Osteocyte (in vitro differentiated cells): ENCODE measurements around the gene PITPNM3. TPM values are rescaled to one million over a fixed set of nuclear protein-coding genes. Genes with fewer than 3 reads are reported as not detected.
A peak's percentile ranks its signal among the peaks of the same experiment; 100 is the strongest.

Experiments
- DNase-seq: peaks from one replicate; pipeline ENCODE4 v3.0.0; 2021; ENCODE audit warnings: mixed read lengths; ENCODE audit not compliant: unreplicated experiment; ENCODE audit errors: extremely low spot score
- H3K27ac Mint-ChIP-seq: one replicate; pipeline ENCODE4 v1.8.0; 2021; ENCODE audit warnings: mild to moderate bottlenecking, mixed read lengths; ENCODE audit not compliant: unreplicated experiment
- H3K27me3 Mint-ChIP-seq: one replicate; pipeline ENCODE4 v1.8.0; 2021; ENCODE audit warnings: mixed read lengths; ENCODE audit not compliant: unreplicated experiment
- H3K36me3 Mint-ChIP-seq: one replicate; pipeline ENCODE4 v1.8.0; 2021; ENCODE audit warnings: mixed read lengths; ENCODE audit not compliant: unreplicated experiment
- H3K4me1 Mint-ChIP-seq: one replicate; pipeline ENCODE4 v1.8.0; 2021; ENCODE audit warnings: mixed read lengths; ENCODE audit not compliant: unreplicated experiment
- H3K4me3 Mint-ChIP-seq: one replicate; pipeline ENCODE4 v1.8.0; 2021; ENCODE audit warnings: mild to moderate bottlenecking, moderate library complexity, mixed read lengths; ENCODE audit not compliant: unreplicated experiment
- H3K9me3 Mint-ChIP-seq: one replicate; pipeline ENCODE4 v1.8.0; 2021; ENCODE audit warnings: mixed read lengths; ENCODE audit not compliant: unreplicated experiment
- total RNA-seq: library from RNA; stranded (reverse); gene quantifications from 2 replicates; pipeline ENCODE4 v1.2.1, GENCODE V29; 2021
- TF ChIP-seq, protein P1 (sequence below): fragments of 200-600 bp; sonication (generic); IDR thresholded peaks from 2 replicates; pipeline ENCODE4 v1.5.0; 2021; ENCODE audit warnings: antibody characterized with exemption, mild to moderate bottlenecking, moderate library complexity

Gene PITPNM3
- total RNA-seq, 1 donor from 2014 or later: 0.94 TPM

DNA sequence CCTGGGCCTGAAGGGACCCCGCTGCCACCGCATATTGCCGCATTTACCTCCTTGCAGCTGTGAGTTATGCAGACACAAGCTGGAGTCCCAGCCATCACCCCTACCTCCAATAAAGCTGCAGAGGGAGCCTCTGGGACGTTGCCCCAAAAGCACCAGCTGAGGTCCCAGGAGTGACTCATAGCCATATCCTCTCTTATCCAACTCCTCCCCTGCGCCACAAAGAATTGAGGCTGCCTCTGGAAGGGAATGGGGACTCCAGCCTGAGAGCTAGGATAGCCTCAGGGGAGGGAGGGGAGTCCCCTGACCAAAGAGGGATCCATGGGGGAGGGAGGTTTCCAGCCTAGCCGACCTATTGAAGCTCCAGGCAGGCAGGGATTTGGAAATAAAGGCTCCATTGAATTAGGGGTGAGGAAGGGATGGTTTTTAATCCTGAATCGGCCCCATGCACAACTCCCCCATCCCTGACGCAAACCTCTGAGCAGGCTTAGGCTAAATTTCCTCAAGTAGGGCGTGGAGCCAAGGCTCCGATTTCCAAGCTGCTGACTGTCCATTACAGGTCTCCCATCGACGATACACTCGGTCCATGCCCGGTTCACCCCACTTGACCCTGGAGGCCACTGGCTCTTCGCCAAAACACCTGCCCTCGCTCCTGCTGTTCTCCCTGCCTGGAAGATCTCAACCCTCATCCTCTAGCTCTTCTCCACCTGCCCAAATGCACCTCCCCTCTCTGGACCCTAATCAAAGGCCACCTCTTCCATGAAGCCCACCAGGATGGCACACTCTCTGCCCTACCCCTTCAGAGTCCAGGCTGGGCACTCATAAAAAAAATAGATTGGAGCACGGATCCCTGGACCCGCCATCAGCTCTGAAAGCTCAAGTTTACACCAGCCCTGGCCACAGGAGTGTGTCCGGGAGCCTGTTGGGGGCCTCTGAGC is 84.6 kb downstream of the PITPNM3 start:
- Mint-ChIP-seq H3K27ac (no peak overlapping the region), H3K4me3 (no peak overlapping the region)
- TF ChIP-seq, protein P1, sequence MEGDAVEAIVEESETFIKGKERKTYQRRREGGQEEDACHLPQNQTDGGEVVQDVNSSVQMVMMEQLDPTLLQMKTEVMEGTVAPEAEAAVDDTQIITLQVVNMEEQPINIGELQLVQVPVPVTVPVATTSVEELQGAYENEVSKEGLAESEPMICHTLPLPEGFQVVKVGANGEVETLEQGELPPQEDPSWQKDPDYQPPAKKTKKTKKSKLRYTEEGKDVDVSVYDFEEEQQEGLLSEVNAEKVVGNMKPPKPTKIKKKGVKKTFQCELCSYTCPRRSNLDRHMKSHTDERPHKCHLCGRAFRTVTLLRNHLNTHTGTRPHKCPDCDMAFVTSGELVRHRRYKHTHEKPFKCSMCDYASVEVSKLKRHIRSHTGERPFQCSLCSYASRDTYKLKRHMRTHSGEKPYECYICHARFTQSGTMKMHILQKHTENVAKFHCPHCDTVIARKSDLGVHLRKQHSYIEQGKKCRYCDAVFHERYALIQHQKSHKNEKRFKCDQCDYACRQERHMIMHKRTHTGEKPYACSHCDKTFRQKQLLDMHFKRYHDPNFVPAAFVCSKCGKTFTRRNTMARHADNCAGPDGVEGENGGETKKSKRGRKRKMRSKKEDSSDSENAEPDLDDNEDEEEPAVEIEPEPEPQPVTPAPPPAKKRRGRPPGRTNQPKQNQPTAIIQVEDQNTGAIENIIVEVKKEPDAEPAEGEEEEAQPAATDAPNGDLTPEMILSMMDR: no peak

GRCh38 chr17:6470751-6471521 is 85.4 kb downstream of the PITPNM3 start:
- no peak for DNase-seq
- H3K27me3 Mint-ChIP-seq: no peaks in the 10 kb centered on the region
- TF ChIP-seq, protein P1: no peak
- no peaks in the 10 kb centered on the region for H3K36me3 Mint-ChIP-seq
- H3K9me3 Mint-ChIP-seq: no peaks in the 10 kb centered on the region
- H3K4me1 Mint-ChIP-seq: peaks cover 18% of the 10 kb centered on the region
- H3K27ac Mint-ChIP-seq: no peak overlapping the region
- H3K4me3 Mint-ChIP-seq: no peak overlapping the region

More for the DNA sequence above, 84.6 kb downstream of the PITPNM3 start:
- Mint-ChIP-seq H3K27me3 (no peaks in the 10 kb centered on the region), H3K9me3 (no peaks in the 10 kb centered on the region), H3K36me3 (no peaks in the 10 kb centered on the region), H3K4me1 (peaks cover 18% of the 10 kb centered on the region)
- no peak for DNase-seq

- no peak overlapping the region for H3K4me3 Mint-ChIP-seq
- no peaks in the 10 kb centered on the region for H3K27me3 Mint-ChIP-seq
- no peaks in the 10 kb centered on the region for H3K36me3 Mint-ChIP-seq
- no peaks in the 10 kb centered on the region for H3K9me3 Mint-ChIP-seq
- no peak for DNase-seq
- H3K4me1 Mint-ChIP-seq: peaks cover 18% of the 10 kb centered on the region
- peak overlapping the region; percentile 34 for H3K27ac Mint-ChIP-seq
- TF ChIP-seq, protein P1: no peak
Measured at GRCh38 chr17:6470146-6470718, 86.1 kb downstream of the PITPNM3 start.

DNA sequence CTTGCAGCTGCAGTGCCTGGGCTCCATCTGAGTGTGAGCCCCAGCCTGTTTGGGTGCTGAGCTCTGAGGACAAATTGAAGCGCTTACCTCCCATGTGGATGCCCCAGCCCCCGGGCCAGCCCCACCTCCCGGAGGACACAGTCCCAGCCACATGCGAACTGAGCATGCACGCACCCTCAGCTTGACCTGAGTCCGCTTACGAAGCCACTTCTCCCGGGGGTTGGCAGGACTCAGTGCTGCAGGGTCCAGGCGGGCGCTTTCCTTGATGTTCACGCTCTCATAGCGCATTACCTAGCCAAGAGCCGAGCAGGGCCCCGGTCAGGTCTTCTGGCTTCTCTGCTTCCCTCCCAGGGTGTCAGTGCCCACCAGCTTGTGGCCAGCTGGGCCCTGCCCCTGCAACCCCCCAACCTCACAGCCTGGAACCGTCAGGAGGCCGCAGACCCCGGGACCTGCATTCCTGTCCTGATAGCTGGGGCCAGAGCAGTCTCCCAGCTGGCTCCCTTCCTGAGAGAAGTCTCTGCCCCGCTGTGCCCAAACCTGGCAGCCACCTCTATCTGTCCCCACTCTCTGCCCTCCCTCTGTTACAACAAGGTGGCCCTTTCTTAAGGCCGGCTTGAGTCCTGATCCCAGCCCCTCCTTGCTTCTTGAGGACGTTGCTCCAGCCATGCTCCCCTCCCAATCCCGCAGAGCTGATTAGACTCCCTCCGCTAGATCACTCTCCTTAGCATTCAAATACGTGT is 88.1 kb downstream of the PITPNM3 start:
- TF ChIP-seq, protein P1: no peak
- H3K27me3 Mint-ChIP-seq: no peaks in the 10 kb centered on the region
- H3K36me3 Mint-ChIP-seq: no peaks in the 10 kb centered on the region
- H3K27ac Mint-ChIP-seq: no peak overlapping the region
- H3K9me3 Mint-ChIP-seq: no peaks in the 10 kb centered on the region
- no peak overlapping the region for H3K4me3 Mint-ChIP-seq
- H3K4me1 Mint-ChIP-seq: peaks cover 18% of the 10 kb centered on the region
- DNase-seq: no peak
